Measurements from ENCODE around the gene PLEKHB1.

Gene PLEKHB1

GRCh38 chr11:73693899-73694525 lies 47.6 kb downstream of the PLEKHB1 start:
- no peak for DNase-seq (ENCODE audit: extremely low read depth, insufficient read length)
- TF ChIP-seq CTCF (IDR thresholded peaks at IDR 0.05; ENCODE audit: insufficient read depth, low read length, poor library complexity, severe bottlenecking) = no peak
- Histone ChIP-seq H3K27me3 (replicated peaks; ENCODE audit: control insufficient read depth, insufficient read depth, low read length) (no peaks in the 10 kb centered on the region), H3K36me3 (ENCODE audit: control insufficient read depth, insufficient read depth, low read length) (peaks cover 2% of the 10 kb centered on the region; the same call in 1 of the 2 replicates), H3K4me3 (replicated peaks; ENCODE audit: low read depth, low read length) (no peak overlapping the region)

- no peak for TF ChIP-seq CTCF (IDR thresholded peaks at IDR 0.05; ENCODE audit: insufficient read depth, low read length, poor library complexity, severe bottlenecking)
- no peaks in the 10 kb centered on the region for H3K27me3 ChIP-seq (replicated peaks; ENCODE audit: control insufficient read depth, insufficient read depth, low read length)
- peaks cover 3% of the 10 kb centered on the region for H3K36me3 ChIP-seq (ENCODE audit: control insufficient read depth, insufficient read depth, low read length)
Observed at GRCh38 chr11:73705053-73705452, 58.7 kb downstream of the PLEKHB1 start.

GRCh38 chr11:73710964-73711363 lies 64.6 kb downstream of the PLEKHB1 start:
- no peaks in the 10 kb centered on the region for H3K27me3 ChIP-seq (replicated peaks; ENCODE audit: control insufficient read depth, insufficient read depth, low read length)
- no peak for DNase-seq (ENCODE audit: extremely low read depth, insufficient read length)
- no peak overlapping the region for H3K4me3 ChIP-seq (replicated peaks; ENCODE audit: low read depth, low read length)
- peaks cover 3% of the 10 kb centered on the region; the same call in 1 of the 2 replicates for H3K36me3 ChIP-seq (ENCODE audit: control insufficient read depth, insufficient read depth, low read length)
- no peak for TF ChIP-seq CTCF (IDR thresholded peaks at IDR 0.05; ENCODE audit: insufficient read depth, low read length, poor library complexity, severe bottlenecking)

More at GRCh38 chr11:73705053-73705452, 58.7 kb downstream of the PLEKHB1 start:
- no peak for DNase-seq (ENCODE audit: extremely low read depth, insufficient read length)
- H3K4me3 ChIP-seq (replicated peaks; ENCODE audit: low read depth, low read length) = no peak overlapping the region

Data from GM06990 (cell line).